ENCODE data around the gene CLCN5.

Gene CLCN5

DNA sequence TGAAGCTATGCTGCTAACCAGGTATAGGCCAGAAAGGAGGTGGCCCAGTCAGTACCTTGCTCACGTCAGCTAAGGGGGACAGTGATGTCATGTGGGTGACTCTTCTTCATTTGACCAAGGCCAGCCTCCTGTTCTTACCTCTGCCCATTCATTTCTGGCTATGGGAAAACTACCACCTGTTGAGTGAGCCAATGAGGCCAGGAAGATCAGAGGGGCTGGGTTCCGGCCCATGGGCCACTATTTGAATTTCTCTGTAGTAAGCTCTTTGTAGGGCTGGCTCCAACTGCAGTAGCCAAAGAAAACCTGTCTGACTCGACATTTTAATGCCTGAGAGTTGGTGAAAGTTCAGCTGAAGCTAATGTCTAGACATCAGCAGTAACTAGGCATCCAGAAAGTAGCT, 175.8 kb downstream of the CLCN5 start:
- Mint-ChIP-seq H3K9me3 (no peaks in the 10 kb centered on the region), H3K27ac (peak overlapping the region; percentile 18 to 57 (median 41)), H3K27me3 (ENCODE audit: low read depth) (no peaks in the 10 kb centered on the region), H3K36me3 (ENCODE audit: low read depth) (peaks cover 12% of the 10 kb centered on the region), H3K4me3 (no peak overlapping the region), H3K4me1 (peaks cover 22% of the 10 kb centered on the region)
- TF ChIP-seq, protein P1, sequence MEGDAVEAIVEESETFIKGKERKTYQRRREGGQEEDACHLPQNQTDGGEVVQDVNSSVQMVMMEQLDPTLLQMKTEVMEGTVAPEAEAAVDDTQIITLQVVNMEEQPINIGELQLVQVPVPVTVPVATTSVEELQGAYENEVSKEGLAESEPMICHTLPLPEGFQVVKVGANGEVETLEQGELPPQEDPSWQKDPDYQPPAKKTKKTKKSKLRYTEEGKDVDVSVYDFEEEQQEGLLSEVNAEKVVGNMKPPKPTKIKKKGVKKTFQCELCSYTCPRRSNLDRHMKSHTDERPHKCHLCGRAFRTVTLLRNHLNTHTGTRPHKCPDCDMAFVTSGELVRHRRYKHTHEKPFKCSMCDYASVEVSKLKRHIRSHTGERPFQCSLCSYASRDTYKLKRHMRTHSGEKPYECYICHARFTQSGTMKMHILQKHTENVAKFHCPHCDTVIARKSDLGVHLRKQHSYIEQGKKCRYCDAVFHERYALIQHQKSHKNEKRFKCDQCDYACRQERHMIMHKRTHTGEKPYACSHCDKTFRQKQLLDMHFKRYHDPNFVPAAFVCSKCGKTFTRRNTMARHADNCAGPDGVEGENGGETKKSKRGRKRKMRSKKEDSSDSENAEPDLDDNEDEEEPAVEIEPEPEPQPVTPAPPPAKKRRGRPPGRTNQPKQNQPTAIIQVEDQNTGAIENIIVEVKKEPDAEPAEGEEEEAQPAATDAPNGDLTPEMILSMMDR (IDR thresholded peaks at IDR 0.05; ENCODE audit: unreplicated experiment in 3 of 3): no peak

DNA sequence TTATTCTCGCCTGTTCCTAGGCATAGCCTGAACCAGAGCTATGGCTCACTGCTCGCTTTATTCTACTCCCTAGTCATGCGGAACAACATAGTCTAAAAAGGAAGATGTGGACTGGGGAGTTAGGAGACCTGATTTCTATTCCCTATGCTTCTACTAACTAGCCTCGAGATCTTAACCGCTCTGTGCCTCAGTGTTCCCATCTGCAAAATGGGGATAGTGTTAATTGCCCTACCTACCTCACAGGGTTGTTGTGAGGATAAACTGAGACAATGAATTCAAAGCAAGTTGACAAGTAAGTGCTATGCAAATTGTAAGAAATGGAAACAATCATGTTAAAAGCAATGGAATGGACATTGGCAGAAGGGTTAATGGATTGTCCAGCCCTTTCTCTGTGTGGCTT, 176.4 kb downstream of the CLCN5 start:
- Mint-ChIP-seq H3K4me3 (no peak overlapping the region), H3K27ac (peak overlapping the region; percentile 18 to 57 (median 41)), H3K36me3 (ENCODE audit: low read depth) (peaks cover 6% of the 10 kb centered on the region), H3K4me1 (peaks cover 22% of the 10 kb centered on the region), H3K27me3 (ENCODE audit: low read depth) (no peaks in the 10 kb centered on the region), H3K9me3 (no peaks in the 10 kb centered on the region)
- TF ChIP-seq, protein P1 (IDR thresholded peaks at IDR 0.05; ENCODE audit: unreplicated experiment in 3 of 3): no peak

DNA sequence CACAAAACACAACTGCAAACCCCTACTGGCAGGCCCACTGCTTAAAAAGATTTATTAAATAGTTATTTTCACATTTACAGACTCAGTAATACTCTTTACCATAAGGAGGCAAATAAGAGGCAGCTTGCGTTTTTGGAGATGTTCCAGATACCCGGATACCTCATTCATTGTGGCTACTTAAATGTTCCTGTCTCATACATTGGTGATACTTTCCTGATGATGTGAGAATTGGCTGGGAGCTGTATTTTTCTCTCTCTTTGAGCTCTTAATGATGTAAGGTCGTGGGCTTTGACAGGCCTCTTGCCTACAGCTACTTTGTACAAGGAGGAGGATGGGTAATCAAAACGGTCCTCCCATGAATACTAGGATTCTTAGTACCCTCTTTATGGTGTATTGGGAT, 176.9 kb downstream of the CLCN5 start:
- TF ChIP-seq, protein P1 (IDR thresholded peaks at IDR 0.05; ENCODE audit: unreplicated experiment in 3 of 3): no peak
- Mint-ChIP-seq H3K4me1 (peaks cover 22% of the 10 kb centered on the region), H3K9me3 (no peaks in the 10 kb centered on the region), H3K27me3 (ENCODE audit: low read depth) (no peaks in the 10 kb centered on the region), H3K4me3 (no peak overlapping the region), H3K36me3 (ENCODE audit: low read depth) (peaks cover 6% of the 10 kb centered on the region), H3K27ac (peak overlapping the region; percentile 45 to 78 (median 55))

DNA sequence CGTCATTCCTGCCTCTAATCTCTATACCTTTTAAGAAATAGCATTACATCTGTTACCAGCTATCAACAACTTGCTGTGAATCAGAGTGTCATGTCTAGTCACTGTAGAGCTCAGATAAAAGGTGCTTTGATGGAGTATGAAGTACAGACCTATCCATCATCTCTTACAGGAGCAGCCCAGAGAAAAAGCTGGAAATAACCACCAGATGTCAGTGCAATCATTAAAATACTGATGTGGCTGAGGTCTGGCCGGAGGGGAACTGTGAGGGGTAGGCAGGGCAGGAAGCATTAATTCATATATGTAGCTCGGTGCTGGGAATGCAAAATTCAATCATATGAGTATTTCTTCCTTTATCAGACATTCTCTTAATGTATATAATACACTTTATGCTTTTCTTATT, 177.8 kb downstream of the CLCN5 start:
- Mint-ChIP-seq H3K36me3 (ENCODE audit: low read depth) (peaks cover 6% of the 10 kb centered on the region), H3K27me3 (ENCODE audit: low read depth) (no peaks in the 10 kb centered on the region), H3K4me3 (no peak overlapping the region), H3K4me1 (peaks cover 22% of the 10 kb centered on the region), H3K9me3 (no peaks in the 10 kb centered on the region), H3K27ac (peak overlapping the region; percentile 45 to 78 (median 55))
- TF ChIP-seq, protein P1 (IDR thresholded peaks at IDR 0.05; ENCODE audit: unreplicated experiment in 3 of 3): peak; percentile 36 to 49 (median 49)

DNA sequence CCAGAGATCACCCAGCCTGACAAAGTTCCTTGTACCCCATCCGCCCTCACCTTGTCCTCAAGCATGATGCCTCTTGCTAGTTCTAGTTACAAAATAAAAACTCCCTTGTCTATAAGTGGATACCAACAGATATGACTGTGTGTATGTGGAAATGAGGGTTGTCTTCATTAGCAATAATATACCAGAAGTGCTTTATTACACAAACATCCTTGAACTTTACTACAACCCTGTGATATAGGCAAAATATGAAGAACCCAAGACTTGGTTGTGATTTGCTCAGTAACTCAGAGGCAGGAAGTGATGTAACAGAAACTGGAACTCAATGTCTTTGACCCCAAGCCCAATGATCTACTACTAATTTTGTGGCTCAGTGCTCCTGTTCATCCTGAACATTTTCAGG, 180.8 kb downstream of the CLCN5 start:
- peak overlapping the region in 2 of 3 experiments; percentile 7 to 69 for H3K27ac Mint-ChIP-seq
- H3K4me1 Mint-ChIP-seq: peaks cover 11% of the 10 kb centered on the region
- H3K27me3 Mint-ChIP-seq (ENCODE audit: low read depth): no peaks in the 10 kb centered on the region
- H3K4me3 Mint-ChIP-seq: no peak overlapping the region
- TF ChIP-seq, protein P1 (IDR thresholded peaks at IDR 0.05; ENCODE audit: unreplicated experiment in 3 of 3): no peak
- no peaks in the 10 kb centered on the region for H3K9me3 Mint-ChIP-seq
- no peaks in the 10 kb centered on the region for H3K36me3 Mint-ChIP-seq (ENCODE audit: low read depth)

DNA sequence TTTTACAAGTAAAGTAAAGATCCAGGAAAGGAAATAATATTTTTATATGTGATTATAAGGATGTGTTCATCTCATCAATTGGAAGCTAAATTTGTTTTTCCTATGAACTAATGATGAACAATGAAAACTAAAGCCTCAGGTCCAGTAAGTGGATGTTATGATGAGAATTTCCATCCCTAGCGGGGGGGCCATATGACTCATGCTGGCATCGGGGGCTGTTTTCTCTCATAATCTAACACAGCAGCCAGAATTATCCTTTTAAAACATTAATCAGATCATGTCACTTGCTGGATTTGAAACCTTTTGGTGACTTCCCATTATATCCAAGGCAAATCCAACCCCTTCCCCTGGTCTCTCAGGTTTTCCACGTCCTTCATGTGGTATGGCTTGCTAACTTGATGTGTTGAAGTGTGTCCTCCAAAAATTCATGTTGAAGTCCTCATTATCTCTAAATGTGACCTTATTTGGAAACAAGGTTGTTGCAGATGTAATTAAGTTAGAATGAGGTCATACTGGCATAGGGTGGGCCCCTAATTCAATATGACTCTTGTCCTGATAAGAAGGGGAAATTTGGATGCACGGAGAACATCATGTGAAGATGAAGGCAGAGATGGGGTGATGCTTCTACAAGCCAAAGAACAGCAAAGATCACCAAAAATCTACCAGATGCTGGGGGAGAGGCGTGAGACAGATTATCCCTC, 181.6 kb downstream of the CLCN5 start:
- H3K27me3 Mint-ChIP-seq (ENCODE audit: low read depth): no peaks in the 10 kb centered on the region
- H3K36me3 Mint-ChIP-seq (ENCODE audit: low read depth): no peaks in the 10 kb centered on the region
- H3K4me1 Mint-ChIP-seq: peaks cover 11% of the 10 kb centered on the region
- no peak overlapping the region for H3K27ac Mint-ChIP-seq
- H3K4me3 Mint-ChIP-seq: no peak overlapping the region
- H3K9me3 Mint-ChIP-seq: no peaks in the 10 kb centered on the region
- TF ChIP-seq, protein P1 (IDR thresholded peaks at IDR 0.05; ENCODE audit: unreplicated experiment in 3 of 3): no peak

All from nephron (organoid).